ENCODE measurements around the gene ZC3H13. TPM values are rescaled to one million over a fixed set of nuclear protein-coding genes. Genes with fewer than 3 reads are reported as not detected.

The ZC3H13 gene
- total and polyA plus RNA-seq, 3 donors from 2014 or later, result 10.2 to 43.7 (median 36.8) TPM

- DNase-seq, result no peak
- Histone ChIP-seq H3K27ac (no peak overlapping the region), H3K4me1 (no peaks in the 10 kb centered on the region), H3K36me3 (ENCODE audit: low read depth, missing control alignments) (no peaks in the 10 kb centered on the region), H3K4me3 (no peak overlapping the region), H3K27me3 (no peaks in the 10 kb centered on the region), H3K9me3 (no peaks in the 10 kb centered on the region)
- intact Hi-C loops (cut with DNase I; ENCODE audit: low total_unique reads), result no loop called here
- 41 to 49% methylated on average over 2 of the region's 2 CpGs for WGBS, 2 donors
- no peak for TF ChIP-seq POLR2A (IDR thresholded peaks at IDR 0.05)
- TF ChIP-seq, protein P1, sequence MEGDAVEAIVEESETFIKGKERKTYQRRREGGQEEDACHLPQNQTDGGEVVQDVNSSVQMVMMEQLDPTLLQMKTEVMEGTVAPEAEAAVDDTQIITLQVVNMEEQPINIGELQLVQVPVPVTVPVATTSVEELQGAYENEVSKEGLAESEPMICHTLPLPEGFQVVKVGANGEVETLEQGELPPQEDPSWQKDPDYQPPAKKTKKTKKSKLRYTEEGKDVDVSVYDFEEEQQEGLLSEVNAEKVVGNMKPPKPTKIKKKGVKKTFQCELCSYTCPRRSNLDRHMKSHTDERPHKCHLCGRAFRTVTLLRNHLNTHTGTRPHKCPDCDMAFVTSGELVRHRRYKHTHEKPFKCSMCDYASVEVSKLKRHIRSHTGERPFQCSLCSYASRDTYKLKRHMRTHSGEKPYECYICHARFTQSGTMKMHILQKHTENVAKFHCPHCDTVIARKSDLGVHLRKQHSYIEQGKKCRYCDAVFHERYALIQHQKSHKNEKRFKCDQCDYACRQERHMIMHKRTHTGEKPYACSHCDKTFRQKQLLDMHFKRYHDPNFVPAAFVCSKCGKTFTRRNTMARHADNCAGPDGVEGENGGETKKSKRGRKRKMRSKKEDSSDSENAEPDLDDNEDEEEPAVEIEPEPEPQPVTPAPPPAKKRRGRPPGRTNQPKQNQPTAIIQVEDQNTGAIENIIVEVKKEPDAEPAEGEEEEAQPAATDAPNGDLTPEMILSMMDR (IDR thresholded peaks at IDR 0.05), result no peak
Measured at GRCh38 chr13:45943965-45944364, 108.6 kb downstream of the ZC3H13 start.

DNA sequence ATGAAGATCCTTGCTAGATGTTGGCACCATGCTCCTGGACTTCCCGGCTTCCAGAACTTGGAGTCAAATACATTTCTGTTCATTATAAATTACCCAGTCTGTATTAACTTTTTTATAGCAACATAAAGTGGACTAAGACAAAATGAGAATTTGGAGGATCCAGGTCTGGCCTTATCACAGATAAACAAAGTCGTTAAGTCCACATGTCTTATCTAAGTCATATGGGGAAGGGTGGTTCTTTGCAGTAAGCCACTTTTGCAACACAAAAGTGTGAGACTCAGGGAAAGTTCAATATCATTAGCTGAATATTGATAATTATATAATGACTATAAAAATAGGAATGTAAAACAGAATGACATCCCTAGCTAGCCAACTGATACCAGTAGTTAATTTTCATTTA lies 109.4 kb downstream of the ZC3H13 start:
- DNase-seq, result no peak
- no peaks in the 10 kb centered on the region for H3K4me1 ChIP-seq
- WGBS, 2 donors, result 62 to 69% methylated on average over 2 of the region's 2 CpGs
- no peak overlapping the region for H3K4me3 ChIP-seq
- no peak for TF ChIP-seq POLR2A (IDR thresholded peaks at IDR 0.05)
- TF ChIP-seq, protein P1 (IDR thresholded peaks at IDR 0.05), result no peak
- no peaks in the 10 kb centered on the region for H3K27me3 ChIP-seq
- no peak overlapping the region for H3K27ac ChIP-seq
- intact Hi-C loops (cut with DNase I; ENCODE audit: low total_unique reads), result no loop called here
- no peaks in the 10 kb centered on the region for H3K36me3 ChIP-seq (ENCODE audit: low read depth, missing control alignments)
- H3K9me3 ChIP-seq, result no peaks in the 10 kb centered on the region

DNA sequence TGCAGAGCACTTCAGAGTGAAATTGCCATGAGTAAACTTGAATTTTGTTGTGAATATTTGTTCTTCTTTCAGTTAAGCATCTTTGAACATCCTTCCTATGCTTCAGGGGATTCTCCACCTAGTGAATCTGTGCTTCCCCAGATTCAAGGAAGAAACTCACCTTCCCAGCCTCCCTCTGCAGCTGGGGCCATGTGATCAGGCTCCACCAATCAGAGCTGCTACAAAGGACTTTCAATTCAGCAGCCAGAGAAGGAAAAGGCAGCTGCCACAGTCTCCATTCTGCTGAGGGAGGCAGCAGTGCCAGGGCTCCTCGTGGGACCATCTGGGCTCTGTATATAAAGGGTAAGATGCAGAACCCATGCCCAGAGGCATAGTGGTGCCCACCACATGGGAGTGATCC lies 111.3 kb downstream of the ZC3H13 start:
- 80% methylated on average over 1 of the region's 1 CpG for WGBS, 2 donors
- DNase-seq, result no peak
- H3K36me3 ChIP-seq (ENCODE audit: low read depth, missing control alignments), result no peaks in the 10 kb centered on the region
- no peak overlapping the region for H3K4me3 ChIP-seq
- H3K27ac ChIP-seq, result no peak overlapping the region
- H3K27me3 ChIP-seq, result no peaks in the 10 kb centered on the region
- H3K9me3 ChIP-seq, result no peaks in the 10 kb centered on the region
- TF ChIP-seq, protein P1 (IDR thresholded peaks at IDR 0.05), result no peak
- no peak for TF ChIP-seq POLR2A (IDR thresholded peaks at IDR 0.05)
- H3K4me1 ChIP-seq, result no peaks in the 10 kb centered on the region
- intact Hi-C loops (cut with DNase I; ENCODE audit: low total_unique reads), result no loop called here

DNA sequence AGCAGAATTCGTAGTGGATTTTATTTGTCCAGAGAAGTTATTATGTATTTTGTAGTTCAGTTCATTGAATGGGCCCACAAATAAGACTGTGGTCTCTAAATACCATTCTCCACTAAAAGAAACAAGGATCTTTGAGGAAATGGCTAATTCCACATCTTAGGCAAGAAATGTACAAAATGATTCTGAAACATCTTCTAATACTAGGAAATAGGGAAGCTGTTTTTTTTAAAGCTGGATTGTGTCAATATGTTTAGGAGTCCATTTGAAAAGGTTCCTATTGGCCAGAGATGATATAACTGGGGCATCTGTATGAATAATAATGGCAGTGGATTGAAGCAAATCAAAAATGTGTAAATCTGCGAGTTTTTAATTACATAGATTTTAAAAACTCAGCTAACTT lies 112.5 kb downstream of the ZC3H13 start:
- 92 to 98% methylated on average over 2 of the region's 2 CpGs for WGBS, 2 donors
- Histone ChIP-seq H3K27me3 (no peaks in the 10 kb centered on the region), H3K27ac (no peak overlapping the region), H3K4me3 (no peak overlapping the region), H3K36me3 (ENCODE audit: low read depth, missing control alignments) (no peaks in the 10 kb centered on the region), H3K4me1 (no peaks in the 10 kb centered on the region), H3K9me3 (no peaks in the 10 kb centered on the region)
- intact Hi-C loops (cut with DNase I; ENCODE audit: low total_unique reads), result no loop called here
- DNase-seq, result no peak
- TF ChIP-seq, protein P1 (IDR thresholded peaks at IDR 0.05), result no peak

DNA sequence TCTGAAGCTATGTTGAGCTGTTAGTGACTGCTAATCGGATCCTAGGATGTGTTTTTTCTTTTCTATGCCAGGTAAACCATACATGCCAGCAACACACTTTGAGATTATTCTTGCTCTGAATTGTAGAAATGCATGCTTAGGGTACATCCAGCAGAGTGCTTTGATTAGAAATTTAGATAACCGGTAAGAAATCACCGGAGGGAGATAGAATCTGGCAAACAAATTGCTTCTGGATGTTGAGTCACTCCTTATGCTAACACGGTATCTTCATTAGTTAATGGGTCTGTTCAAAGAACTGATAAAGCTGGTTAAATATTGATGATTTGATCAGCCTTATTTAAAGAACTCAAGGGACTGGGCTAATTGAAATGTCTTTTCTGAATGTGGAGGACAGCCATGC lies 115.9 kb downstream of the ZC3H13 start:
- intact Hi-C loops (cut with DNase I; ENCODE audit: low total_unique reads), result no loop called here
- Histone ChIP-seq H3K4me3 (no peak overlapping the region), H3K4me1 (no peaks in the 10 kb centered on the region), H3K36me3 (ENCODE audit: low read depth, missing control alignments) (no peaks in the 10 kb centered on the region), H3K27me3 (no peaks in the 10 kb centered on the region), H3K9me3 (no peaks in the 10 kb centered on the region), H3K27ac (no peak overlapping the region)
- 68 to 75% methylated on average over 4 of the region's 4 CpGs for WGBS, 2 donors
- no peak for TF ChIP-seq POLR2A (IDR thresholded peaks at IDR 0.05)
- TF ChIP-seq, protein P1 (IDR thresholded peaks at IDR 0.05), result no peak
- no peak for DNase-seq
